Stimulated activated naive CD8-positive, alpha-beta T cell treated with anti-CD3 and anti-CD28 coated beads, Interleukin-15, amount 100 ng/mL, for 72 hours (primary cell): ENCODE measurements around the gene KRT35.

Experiments used
- ATAC-seq: fragments of 150-1000 bp; cut with Tn5 transposase; 2 replicates; pipeline ENCODE4 v1.10.0; 2021; ENCODE audit warnings: mild to moderate bottlenecking, moderate library complexity
- DNase-seq, 2 donors: peaks; one replicate each; pipeline ENCODE4 v3.0.0; 2021 to 2022
- H3K27ac Mint-ChIP-seq, 2 donors: one replicate each; pipeline ENCODE4 v1.8.0; 2022; ENCODE audit warnings: mild to moderate bottlenecking in 2 of 2, mixed read lengths in 2 of 2, moderate library complexity in 2 of 2
- H3K27me3 Mint-ChIP-seq: one replicate; pipeline ENCODE4 v1.8.0; 2022; ENCODE audit warnings: mixed read lengths
- H3K4me1 Mint-ChIP-seq: one replicate; pipeline ENCODE4 v1.8.0; 2022; ENCODE audit warnings: mild to moderate bottlenecking, mixed read lengths
- H3K4me3 Mint-ChIP-seq, 2 donors: one replicate each; pipeline ENCODE4 v1.8.0; 2022; ENCODE audit warnings: mild to moderate bottlenecking in 2 of 2, mixed read lengths in 2 of 2, moderate library complexity in 1 of 2
- H3K9me3 Mint-ChIP-seq, 2 donors: one replicate each; pipeline ENCODE4 v1.8.0; 2022; ENCODE audit warnings: mixed read lengths in 2 of 2

The KRT35 gene

DNA sequence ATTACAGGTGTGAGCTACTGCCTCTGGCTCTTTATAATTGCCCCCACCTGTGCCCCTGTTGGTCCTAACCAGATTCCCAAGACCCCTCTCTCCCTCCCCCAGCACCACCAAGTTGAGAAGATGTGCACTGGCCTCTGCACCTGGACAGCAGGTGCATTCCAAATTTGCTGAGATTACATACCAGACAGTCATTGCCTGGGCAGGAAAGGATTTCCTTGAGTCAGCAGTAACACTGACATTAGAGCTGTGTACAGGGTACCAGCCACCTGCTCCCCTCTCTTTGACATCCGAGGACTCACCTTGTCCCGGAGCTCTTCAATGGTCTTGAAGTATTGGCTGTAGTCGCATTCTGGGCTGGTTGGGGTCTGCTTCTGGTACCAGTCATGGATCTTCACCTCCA lies 37.1 kb upstream of the KRT35 start:
- no peak overlapping the region for H3K4me3 Mint-ChIP-seq
- no peaks in the 10 kb centered on the region for H3K9me3 Mint-ChIP-seq
- no peak for ATAC-seq
- H3K27ac Mint-ChIP-seq = no peak overlapping the region
- no peaks in the 10 kb centered on the region for H3K27me3 Mint-ChIP-seq
- no peak for DNase-seq
- no peaks in the 10 kb centered on the region for H3K4me1 Mint-ChIP-seq

DNA sequence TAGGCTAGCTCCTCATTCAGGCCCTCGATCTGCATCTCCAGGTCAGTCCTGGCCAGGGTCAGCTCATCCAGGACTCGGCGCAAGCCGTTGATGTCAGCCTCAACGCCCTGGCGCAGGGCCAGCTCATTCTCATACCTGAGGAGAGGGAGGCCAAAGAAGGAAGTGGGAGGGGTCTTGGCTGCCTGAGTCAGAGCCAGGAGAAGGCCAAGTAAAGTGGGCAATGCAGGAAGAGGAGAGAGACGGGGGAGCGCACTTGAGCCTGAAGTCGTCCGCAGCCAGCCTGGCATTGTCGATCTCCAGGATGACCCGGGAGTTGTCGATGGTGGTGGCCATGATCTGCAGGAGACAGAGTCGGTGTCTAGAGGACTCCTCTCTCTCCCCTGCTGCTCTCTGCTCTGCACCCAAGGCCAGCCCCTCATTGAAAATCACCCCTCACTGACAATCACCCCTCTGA lies 35.9 kb upstream of the KRT35 start:
- Mint-ChIP-seq H3K4me3 (no peak overlapping the region), H3K4me1 (no peaks in the 10 kb centered on the region), H3K27me3 (no peaks in the 10 kb centered on the region), H3K27ac (no peak overlapping the region), H3K9me3 (no peaks in the 10 kb centered on the region)
- ATAC-seq (no peak), DNase-seq (no peak)

DNA sequence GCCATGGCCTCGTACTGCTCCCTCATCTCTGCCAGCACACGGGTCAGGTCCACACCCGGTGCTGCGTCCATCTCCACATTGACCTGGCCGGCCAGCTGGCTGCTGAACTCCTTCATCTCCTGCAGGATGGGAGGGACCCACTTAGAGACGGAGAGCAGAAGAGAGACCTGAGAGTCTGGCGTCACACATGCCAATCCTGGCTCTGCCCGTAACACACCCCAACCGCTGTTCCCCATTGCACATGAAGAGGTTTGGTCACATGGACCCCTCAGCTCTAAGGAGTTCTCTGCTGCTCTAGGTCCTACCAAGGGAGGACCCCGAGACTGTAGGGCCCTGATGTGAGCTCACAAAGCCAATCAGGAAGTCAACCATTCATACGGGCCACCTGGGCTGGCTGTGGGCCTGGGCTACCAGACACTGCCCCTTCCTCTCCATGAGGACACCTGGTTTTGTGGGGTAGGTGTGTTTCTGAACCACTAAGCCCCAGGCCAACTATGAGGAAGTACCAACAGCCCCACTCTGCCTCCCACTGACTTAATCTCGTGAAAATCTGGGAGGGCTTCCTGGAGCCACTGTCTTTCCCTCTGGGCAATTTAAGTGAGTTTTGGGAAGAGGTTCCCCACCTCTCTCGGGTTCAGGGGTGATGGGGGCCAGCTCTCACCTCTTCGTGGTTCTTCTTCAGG lies 35.3 kb upstream of the KRT35 start:
- DNase-seq (no peak), ATAC-seq (no peak)
- H3K4me3 Mint-ChIP-seq = no peak overlapping the region
- H3K27me3 Mint-ChIP-seq = no peaks in the 10 kb centered on the region
- no peaks in the 10 kb centered on the region for H3K9me3 Mint-ChIP-seq
- no peaks in the 10 kb centered on the region for H3K4me1 Mint-ChIP-seq
- peak overlapping the region in 1 of 2 donors; percentile 69 for H3K27ac Mint-ChIP-seq

DNA sequence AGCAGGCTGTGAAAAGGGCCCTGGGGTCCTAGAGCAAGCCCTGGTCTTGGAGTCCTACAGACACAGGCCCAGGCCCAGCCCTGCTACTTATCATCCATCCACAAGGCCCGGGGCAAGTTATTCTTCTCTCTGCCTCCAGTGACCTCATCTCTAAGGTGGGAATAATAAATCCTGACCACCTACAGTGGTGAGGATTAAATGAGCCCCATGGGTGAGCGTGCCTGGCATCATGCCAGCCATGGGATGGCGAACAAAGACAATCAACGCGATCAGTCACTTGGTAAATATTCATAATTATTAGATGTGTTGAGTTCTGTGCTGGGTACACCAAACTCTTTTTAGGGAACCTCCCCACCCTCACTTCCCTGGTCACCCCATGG lies 32.2 kb upstream of the KRT35 start:
- Mint-ChIP-seq H3K27ac (no peak overlapping the region), H3K4me3 (no peak overlapping the region), H3K27me3 (no peaks in the 10 kb centered on the region), H3K4me1 (no peaks in the 10 kb centered on the region), H3K9me3 (no peaks in the 10 kb centered on the region)
- ATAC-seq = no peak
- DNase-seq = no peak

DNA sequence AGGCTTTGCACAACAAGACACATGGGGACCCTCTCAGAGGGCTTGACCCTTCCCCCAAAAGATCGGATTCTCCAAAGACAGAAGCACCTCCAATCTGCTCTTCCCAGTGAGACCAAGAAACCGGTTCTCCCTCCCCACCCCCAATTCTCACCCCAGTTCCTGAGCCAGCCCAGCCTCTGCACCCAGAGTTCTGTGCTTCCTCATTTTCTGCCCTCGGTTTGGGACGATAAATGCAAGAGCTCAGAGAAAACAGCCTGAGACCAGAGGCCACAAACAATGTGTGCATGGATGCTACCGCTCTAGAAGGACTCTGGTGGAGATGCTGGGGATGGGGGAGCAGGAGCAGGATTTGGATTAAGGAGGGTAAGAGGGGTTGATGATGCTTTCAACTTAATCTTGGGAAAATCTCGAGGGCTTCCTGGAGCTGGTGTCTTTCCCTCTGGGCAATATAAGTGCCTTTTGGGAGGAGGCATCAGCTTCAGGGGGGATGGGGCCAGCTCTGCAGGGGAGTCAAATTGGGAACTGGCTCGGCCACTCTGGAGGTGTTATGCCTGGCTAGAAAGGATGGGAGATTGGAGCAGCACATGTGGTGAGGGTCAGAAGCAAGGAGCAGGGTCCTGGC lies 31.7 kb upstream of the KRT35 start:
- Mint-ChIP-seq H3K4me3 (no peak overlapping the region), H3K27me3 (no peaks in the 10 kb centered on the region), H3K9me3 (no peaks in the 10 kb centered on the region), H3K27ac (peak overlapping the region in 1 of 2 donors; percentile 23), H3K4me1 (no peaks in the 10 kb centered on the region)
- no peak for DNase-seq
- ATAC-seq = no peak

DNA sequence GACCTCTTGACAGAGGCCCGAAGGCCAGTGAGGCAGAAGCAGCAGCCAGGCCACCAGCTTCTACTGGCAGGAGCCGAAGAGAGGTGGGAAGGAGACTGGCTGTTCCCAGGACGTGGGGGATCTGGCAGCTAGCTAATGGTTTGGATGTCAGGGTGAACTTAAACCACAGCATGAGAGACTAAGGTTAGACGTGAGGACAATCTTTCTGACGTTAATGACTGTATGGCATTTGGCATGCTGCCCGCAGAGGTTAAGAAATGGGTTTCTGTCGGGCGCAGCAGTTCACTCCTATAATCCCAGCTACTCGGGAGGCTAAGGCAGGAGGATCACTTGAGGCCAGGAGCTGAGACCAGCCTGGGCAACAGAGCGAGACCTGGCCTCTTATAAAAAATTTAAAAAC lies 30.8 kb upstream of the KRT35 start:
- Mint-ChIP-seq H3K27ac (no peak overlapping the region), H3K4me1 (no peaks in the 10 kb centered on the region)

DNA sequence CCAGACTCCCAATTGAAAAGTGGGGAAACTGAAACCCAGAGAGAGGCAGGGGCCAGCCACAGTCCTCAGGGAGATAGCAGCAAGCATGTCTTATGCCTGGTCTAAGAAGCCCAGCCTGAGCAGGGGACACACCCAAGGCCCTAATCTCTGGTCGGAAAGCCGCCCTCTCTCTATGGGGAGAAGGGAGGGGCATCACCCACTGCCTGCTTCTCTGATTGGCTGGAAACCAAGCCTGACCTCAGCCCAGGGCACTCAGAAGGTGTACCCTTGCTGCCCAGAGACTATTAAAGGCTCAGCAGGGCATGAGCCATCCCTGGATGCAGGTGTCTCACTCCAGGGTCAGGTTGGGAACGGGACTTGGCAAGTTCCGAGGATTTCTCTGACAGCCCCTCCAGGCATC lies 30.2 kb upstream of the KRT35 start:
- Mint-ChIP-seq H3K27ac (no peak overlapping the region), H3K4me3 (no peak overlapping the region), H3K9me3 (no peaks in the 10 kb centered on the region), H3K4me1 (no peaks in the 10 kb centered on the region), H3K27me3 (no peaks in the 10 kb centered on the region)
- no peak for ATAC-seq
- DNase-seq = no peak

More for the DNA sequence above, 30.8 kb upstream of the KRT35 start:
- ATAC-seq (no peak), DNase-seq (no peak)
- Mint-ChIP-seq H3K9me3 (no peaks in the 10 kb centered on the region), H3K27me3 (no peaks in the 10 kb centered on the region), H3K4me3 (no peak overlapping the region)

DNA sequence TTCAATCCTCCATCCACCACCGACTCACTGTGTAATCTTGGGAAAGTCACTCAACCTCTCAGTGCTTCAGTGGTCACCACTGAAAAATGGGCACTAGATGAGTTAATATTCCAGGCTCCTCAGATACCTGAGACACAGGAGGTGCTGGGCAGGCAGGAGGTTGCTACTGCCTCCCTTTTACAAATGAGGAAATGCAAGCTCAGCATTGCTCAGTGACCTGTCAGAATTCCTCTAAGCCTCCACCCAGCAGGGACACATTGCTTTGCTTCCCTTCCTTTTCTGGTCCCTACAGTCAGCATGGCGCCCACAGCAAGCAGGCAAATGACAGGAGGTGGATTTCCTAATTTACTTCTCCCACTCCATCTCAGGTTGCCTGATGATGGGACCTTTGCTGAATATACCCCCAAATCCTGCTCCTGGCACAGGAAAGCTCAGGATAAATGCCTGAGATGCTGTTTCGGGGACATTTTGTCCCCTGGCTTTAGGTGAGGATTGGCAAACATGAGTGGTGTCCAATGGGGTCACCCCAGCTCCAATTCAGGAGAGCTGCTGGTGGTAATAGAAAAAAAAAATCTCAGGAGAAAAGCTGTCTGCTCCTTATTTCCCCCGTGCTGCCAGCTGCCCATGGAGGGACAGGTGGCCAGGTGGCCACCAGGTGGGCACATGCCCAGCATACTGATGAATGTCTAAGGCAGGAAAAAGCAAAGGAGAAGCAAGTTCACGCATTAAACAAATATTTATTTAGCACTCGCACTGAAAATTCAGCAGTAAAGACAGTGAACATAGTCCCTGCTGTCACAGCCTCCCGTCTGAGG lies 29.5 kb upstream of the KRT35 start:
- Mint-ChIP-seq H3K27ac (peak overlapping the region in 1 of 2 donors; percentile 4), H3K4me1 (no peaks in the 10 kb centered on the region), H3K4me3 (no peak overlapping the region), H3K27me3 (no peaks in the 10 kb centered on the region), H3K9me3 (no peaks in the 10 kb centered on the region)
- no peak for DNase-seq
- no peak for ATAC-seq

DNA sequence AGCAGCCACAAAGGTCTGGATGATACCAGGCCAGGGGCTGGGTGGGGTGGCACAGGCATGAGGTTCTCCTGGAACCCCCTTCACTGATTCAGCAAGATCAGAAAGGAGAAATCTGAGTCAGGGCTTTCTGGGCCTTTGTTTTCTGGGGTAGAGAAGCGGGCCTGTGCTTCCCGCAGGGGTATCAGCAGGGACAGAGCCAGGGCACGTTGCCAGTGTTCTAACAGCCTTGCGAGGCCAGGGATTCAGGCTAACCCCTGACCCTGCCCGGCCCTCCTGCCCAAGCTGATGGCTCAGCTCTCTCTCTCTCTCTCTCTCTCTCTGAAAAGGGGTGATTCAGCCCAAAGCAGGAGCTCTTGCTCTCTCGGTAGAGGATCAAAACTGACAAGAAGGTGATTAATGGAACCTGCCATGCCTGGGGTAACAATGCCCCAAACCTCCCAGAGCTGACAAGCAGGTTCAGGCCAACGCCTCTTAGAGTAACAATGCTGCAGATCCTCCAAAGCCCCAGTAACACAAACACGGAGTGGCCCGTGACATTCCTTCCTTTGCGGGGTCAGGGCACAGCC lies 26.4 kb upstream of the KRT35 start:
- Mint-ChIP-seq H3K4me3 (no peak overlapping the region), H3K27me3 (no peaks in the 10 kb centered on the region), H3K9me3 (no peaks in the 10 kb centered on the region), H3K4me1 (no peaks in the 10 kb centered on the region), H3K27ac (no peak overlapping the region)
- no peak for DNase-seq
- ATAC-seq = no peak

DNA sequence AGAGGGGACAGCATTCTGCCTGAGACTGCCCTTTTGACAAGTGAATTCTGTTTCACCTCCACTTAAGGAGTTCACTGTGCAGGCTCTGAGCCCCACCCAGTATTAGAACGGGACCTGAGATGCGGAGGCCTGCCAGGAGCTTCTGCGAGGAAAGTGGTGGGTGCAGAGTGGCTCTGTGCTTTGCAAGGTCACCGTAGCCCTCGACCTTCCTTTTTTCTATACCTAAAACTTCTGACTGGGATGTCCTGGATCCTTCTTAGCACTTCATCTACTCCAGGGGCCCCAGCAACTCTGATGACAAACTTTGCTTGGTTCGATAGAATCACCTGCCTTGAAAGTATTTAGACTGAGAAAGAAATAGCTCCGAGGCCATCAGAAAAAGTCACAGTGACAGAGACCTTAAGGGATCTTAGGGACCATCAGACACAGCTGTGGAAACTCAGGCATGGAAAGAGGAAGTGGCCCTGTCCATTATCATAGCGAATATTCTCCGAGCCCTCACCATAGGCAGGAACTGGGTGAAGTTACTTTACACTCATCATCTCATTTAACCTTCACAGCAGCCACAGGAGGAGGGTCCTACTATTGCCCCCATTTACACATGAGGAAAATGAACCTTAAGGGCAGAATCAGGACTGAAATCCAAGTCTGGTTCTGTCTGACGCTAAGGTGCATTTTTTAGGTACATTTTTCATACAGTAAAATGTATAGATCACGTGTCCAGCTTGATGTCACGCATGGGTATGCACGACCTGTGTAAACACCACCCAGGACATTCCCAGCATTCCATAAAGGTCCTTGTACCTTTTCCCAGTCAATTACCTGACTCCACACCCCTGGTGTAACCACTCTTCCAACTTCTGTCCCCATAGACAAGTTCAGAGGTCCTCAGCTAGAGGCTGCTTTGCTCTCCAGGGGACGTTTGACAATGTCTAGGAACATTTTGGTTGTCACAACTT lies 25.1 kb upstream of the KRT35 start:
- ATAC-seq = no peak
- Mint-ChIP-seq H3K4me1 (no peaks in the 10 kb centered on the region), H3K9me3 (no peaks in the 10 kb centered on the region), H3K27me3 (no peaks in the 10 kb centered on the region), H3K4me3 (no peak overlapping the region), H3K27ac (no peak overlapping the region)
- DNase-seq = no peak

DNA sequence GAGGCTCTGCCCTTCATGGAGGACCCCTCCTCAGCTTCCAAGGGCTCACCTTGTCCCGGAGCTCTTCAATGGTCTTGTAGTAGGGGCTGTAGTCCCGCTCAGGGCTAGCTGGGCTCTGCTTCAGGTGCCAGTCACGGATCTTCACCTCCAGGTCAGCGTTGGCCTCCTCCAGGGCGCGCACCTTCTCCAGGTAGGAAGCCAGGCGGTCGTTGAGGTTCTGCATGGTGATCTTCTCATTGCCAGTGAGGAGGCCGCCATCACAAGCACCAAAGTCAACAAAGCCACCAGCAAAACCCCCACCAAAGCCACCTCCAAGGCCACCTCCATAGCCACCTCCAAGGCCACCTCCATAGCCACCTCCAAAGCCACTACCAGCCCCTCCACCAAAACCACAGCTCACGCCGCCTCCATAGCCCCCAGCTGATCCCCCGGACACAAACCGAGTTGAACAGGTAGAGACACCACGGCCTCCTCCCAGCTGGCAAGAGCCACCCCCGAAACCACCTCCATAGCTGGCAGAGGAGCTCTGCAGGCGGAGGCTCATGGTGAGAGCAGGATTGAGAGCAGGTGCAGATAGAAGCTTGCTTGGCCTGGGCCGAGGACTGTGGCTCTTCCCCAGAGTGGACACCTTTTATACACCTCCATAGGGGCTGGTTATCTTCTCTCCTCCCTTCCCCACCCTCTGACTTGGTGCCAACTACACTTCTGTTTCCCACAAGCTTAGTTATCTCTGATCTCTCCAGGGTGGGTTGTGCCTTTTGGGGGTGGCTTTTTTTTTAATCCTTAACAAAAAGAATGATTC lies 24.3 kb upstream of the KRT35 start, which contains the start of gene KRT13:
Gene KRT13 (minus strand): TSS at position 606 of the 802 bp plus-strand sequence. CDS start 62 bp downstream, at position 544.
- Mint-ChIP-seq H3K4me1 (no peaks in the 10 kb centered on the region), H3K4me3 (no peak within 1 kb of the TSS), H3K9me3 (no peaks in the 10 kb centered on the region), H3K27me3 (no peaks in the 10 kb centered on the region), H3K27ac (no peak within 1 kb of the TSS)
- ATAC-seq (no peak), DNase-seq (no peak)

DNA sequence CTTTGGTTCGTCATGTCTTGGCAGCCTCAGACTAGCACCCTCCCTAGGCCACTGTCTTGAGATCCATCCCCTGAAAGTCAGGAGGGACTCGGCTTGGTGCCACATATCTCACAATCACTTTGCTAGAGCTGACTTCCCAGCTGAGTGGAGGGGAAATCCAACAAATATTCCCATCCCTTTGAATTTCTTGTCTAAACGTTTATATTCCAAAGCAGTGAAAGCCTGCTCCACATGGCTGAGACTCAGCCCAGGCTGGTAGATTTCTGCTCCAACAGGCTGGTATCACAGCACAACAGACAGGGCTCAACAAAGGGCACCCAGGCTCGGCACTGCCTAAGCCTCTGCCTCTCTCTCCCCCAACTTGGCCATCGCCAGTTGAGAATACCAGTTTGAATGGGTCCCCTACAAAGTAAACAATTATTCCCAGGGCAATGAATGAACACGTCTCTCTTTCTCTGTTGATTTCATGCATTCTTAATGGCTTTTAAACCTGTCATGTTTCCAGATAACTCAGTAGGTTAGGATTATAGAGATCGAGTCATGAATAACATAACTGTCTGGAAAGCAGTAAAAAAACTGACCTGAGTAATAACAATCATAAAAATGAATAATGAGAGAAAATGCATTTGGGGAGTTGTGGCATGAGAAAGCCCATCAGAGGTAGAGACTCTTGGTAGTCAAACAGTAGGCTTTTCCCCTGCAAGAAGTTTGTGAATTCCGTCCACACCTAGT lies 23.5 kb upstream of the KRT35 start:
- Mint-ChIP-seq H3K4me1 (peaks cover 5% of the 10 kb centered on the region), H3K4me3 (no peak overlapping the region), H3K27me3 (no peaks in the 10 kb centered on the region), H3K9me3 (no peaks in the 10 kb centered on the region), H3K27ac (no peak overlapping the region)
- ATAC-seq (no peak), DNase-seq (no peak)

DNA sequence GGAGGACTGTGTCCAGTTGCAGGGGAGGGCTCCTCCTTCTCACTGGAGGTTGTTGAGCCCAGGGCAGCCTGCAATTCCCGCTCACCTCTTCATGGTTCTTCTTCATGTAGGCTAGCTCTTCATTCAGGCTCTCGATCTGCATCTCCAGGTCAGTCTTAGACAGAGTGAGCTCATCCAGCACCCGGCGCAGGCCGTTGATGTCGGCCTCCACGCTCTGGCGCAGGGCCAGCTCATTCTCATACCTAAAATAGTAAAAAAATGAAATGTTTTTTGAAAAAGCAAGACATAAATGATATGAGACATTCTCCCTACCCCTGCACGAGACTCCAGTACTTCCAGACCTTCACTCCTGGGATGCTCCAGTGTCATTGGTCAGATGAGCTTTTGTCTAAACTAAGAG lies 22.3 kb upstream of the KRT35 start:
- ATAC-seq (no peak), DNase-seq (no peak)
- peaks cover 5% of the 10 kb centered on the region for H3K4me1 Mint-ChIP-seq
- H3K27ac Mint-ChIP-seq = no peak overlapping the region
- no peaks in the 10 kb centered on the region for H3K9me3 Mint-ChIP-seq
- H3K4me3 Mint-ChIP-seq = no peak overlapping the region
- no peaks in the 10 kb centered on the region for H3K27me3 Mint-ChIP-seq
